Stimulated activated CD4-positive, alpha-beta T cell treated with anti-CD3 and anti-CD28 coated beads, TNF-alpha, amount 100 ng/mL, for 24 hours (primary cell): ENCODE results near the gene NMNAT1.
"Not testable (repeated sequence)": the region's sequence is repeated elsewhere in the genome, so short reads cannot be mapped to it uniquely, and the experiment has no call there.

Experiments
- DNase-seq, 3 experiments: peaks; one replicate each; pipeline ENCODE4 v3.0.0-alpha.2; 2020; ENCODE audit warnings: low read depth in 3 of 3

Gene NMNAT1

GRCh38 chr1:9942939-9943788, at the start of gene NMNAT1, which contains the start of gene LZIC:
Gene NMNAT1 (plus strand): TSS chr1:9943475. CDS start chr1:9972074, 28,599 bp downstream.
Gene LZIC (minus strand): TSS chr1:9943391. CDS start chr1:9936619, 6,772 bp downstream.
- DNase-seq, result peak; percentile 82 to 93 (median 83)

GRCh38 chr1:9894115-9894514, 49.2 kb upstream of the NMNAT1 start:
- no peak for DNase-seq

- no peak for DNase-seq
Observed at GRCh38 chr1:9900142-9901043, 42.9 kb upstream of the NMNAT1 start.

- DNase-seq, result no peak
Observed at GRCh38 chr1:9901148-9902059, 41.9 kb upstream of the NMNAT1 start.

GRCh38 chr1:9902060-9902452, 41.2 kb upstream of the NMNAT1 start:
- no peak for DNase-seq

- no peak for DNase-seq
Observed at GRCh38 chr1:9903801-9904527, 39.3 kb upstream of the NMNAT1 start.

GRCh38 chr1:9904596-9904995, 38.7 kb upstream of the NMNAT1 start:
- no peak for DNase-seq

- DNase-seq, result no peak
Observed at GRCh38 chr1:9905010-9905409, 38.3 kb upstream of the NMNAT1 start.

GRCh38 chr1:9906466-9906865, 36.8 kb upstream of the NMNAT1 start:
- no peak for DNase-seq

- DNase-seq, result no peak
Observed at GRCh38 chr1:9907441-9907840, 35.8 kb upstream of the NMNAT1 start.

GRCh38 chr1:9908871-9909233, 34.4 kb upstream of the NMNAT1 start:
- DNase-seq, result no peak

- DNase-seq, result peak in 2 of 3 experiments; percentile 4 to 46
Observed at GRCh38 chr1:9909234-9910046, 33.8 kb upstream of the NMNAT1 start.

- DNase-seq, result no peak
Observed at GRCh38 chr1:9910076-9910422, 33.2 kb upstream of the NMNAT1 start, which contains the start of gene CTNNBIP1. Gene CTNNBIP1 (minus strand): TSS chr1:9910269. CDS start chr1:9872064, 38,205 bp downstream.

GRCh38 chr1:9910423-9911178, 32.7 kb upstream of the NMNAT1 start:
- DNase-seq, result peak; percentile 100

GRCh38 chr1:9912264-9912936, 30.9 kb upstream of the NMNAT1 start:
- no peak for DNase-seq

- DNase-seq, result no peak
Observed at GRCh38 chr1:9914610-9914937, 28.7 kb upstream of the NMNAT1 start.

GRCh38 chr1:9916452-9916851, 26.8 kb upstream of the NMNAT1 start:
- DNase-seq, result no peak

GRCh38 chr1:9917495-9917894, 25.8 kb upstream of the NMNAT1 start:
- DNase-seq, result not testable (repeated sequence)

GRCh38 chr1:9917901-9918300, 25.4 kb upstream of the NMNAT1 start:
- no peak for DNase-seq
